ENCODE data around the gene KIAA1614.

Gene KIAA1614

GRCh38 chr1:180974236-180974635 lies 61.5 kb downstream of the KIAA1614 start:
- peaks cover 0 to 1% of the 10 kb centered on the region in 2 donors for H3K4me1 ChIP-seq (ENCODE audit: control insufficient read depth in 2 of 2, insufficient read depth in 1 of 2, low read depth in 1 of 2, low read length in 2 of 2)

GRCh38 chr1:180975551-180975950 lies 62.9 kb downstream of the KIAA1614 start:
- Histone ChIP-seq H3K9ac (ENCODE audit: low read depth, low read length, poor library complexity) (no peak overlapping the region), H2BK12ac (ENCODE audit: low read length) (no peak overlapping the region), H3K27ac (replicated peaks; ENCODE audit: low read length) (no peak overlapping the region), H3K4me1 (ENCODE audit: control insufficient read depth in 2 of 2, insufficient read depth in 1 of 2, low read depth in 1 of 2, low read length in 2 of 2) (peaks cover 0 to 1% of the 10 kb centered on the region in 2 donors), H3K79me1 (ENCODE audit: low read depth, low read length) (no peaks in the 10 kb centered on the region), H3K4me3 (ENCODE audit: low read length in 2 of 2) (no peak overlapping the region), H4K8ac (ENCODE audit: low read depth, low read length) (no peak overlapping the region), H3K4ac (ENCODE audit: low read length) (no peak overlapping the region), H2BK15ac (ENCODE audit: low read length) (no peak overlapping the region), H3K23ac (ENCODE audit: low read depth, low read length, poor library complexity) (no peak overlapping the region), H2AK5ac (ENCODE audit: low read depth, low read length) (no peak overlapping the region), H3K14ac (ENCODE audit: low read length) (no peak overlapping the region), H3K36me3 (replicated peaks in 1 of 2; ENCODE audit: control insufficient read depth in 2 of 2, insufficient read depth in 2 of 2, low read length in 2 of 2) (peaks cover 17 to 95% of the 10 kb centered on the region in 2 donors), H3K27me3 (ENCODE audit: control insufficient read depth in 3 of 3, insufficient read depth in 3 of 3, low read depth in 1 of 3, low read length in 3 of 3) (no peaks in the 10 kb centered on the region), H2BK120ac (ENCODE audit: low read depth, low read length) (no peak overlapping the region), H4K91ac (ENCODE audit: low read depth, low read length, poor library complexity) (no peak overlapping the region), H3K9me3 (replicated peaks in 1 of 2; ENCODE audit: control insufficient read depth in 2 of 2, insufficient read depth in 1 of 2, low read depth in 1 of 2, low read length in 2 of 2) (peaks cover 0 to 8% of the 10 kb centered on the region in 2 donors), H2BK5ac (ENCODE audit: low read length) (no peak overlapping the region), H3K4me2 (ENCODE audit: insufficient read depth, low read length, poor library complexity, severe bottlenecking) (no peak overlapping the region), H3K18ac (ENCODE audit: low read length) (no peak overlapping the region), H2AFZ (ENCODE audit: low read length) (no peak overlapping the region)
- no CpG with 5 or more reads among the region's 4 CpGs for WGBS, 2 donors (ENCODE audit: extremely low coverage in 2 of 2, insufficient read length in 2 of 2, insufficient replicate concordance in 1 of 2)
- DNase-seq (ENCODE audit: low spot score): no peak

More at GRCh38 chr1:180974236-180974635, 61.5 kb downstream of the KIAA1614 start:
- H3K18ac ChIP-seq (ENCODE audit: low read length): no peak overlapping the region
- H3K27me3 ChIP-seq (ENCODE audit: control insufficient read depth in 3 of 3, insufficient read depth in 3 of 3, low read depth in 1 of 3, low read length in 3 of 3): no peaks in the 10 kb centered on the region
- no peaks in the 10 kb centered on the region for H3K9me3 ChIP-seq (replicated peaks in 1 of 2; ENCODE audit: control insufficient read depth in 2 of 2, insufficient read depth in 1 of 2, low read depth in 1 of 2, low read length in 2 of 2)
- H3K23ac ChIP-seq (ENCODE audit: low read depth, low read length, poor library complexity): no peak overlapping the region
- no peak overlapping the region for H2BK12ac ChIP-seq (ENCODE audit: low read length)
- H2AFZ ChIP-seq (ENCODE audit: low read length): no peak overlapping the region
- no peak overlapping the region for H3K4ac ChIP-seq (ENCODE audit: low read length)
- H2BK15ac ChIP-seq (ENCODE audit: low read length): no peak overlapping the region
- H3K4me3 ChIP-seq (ENCODE audit: low read length in 2 of 2): no peak overlapping the region
- no peak overlapping the region for H2BK5ac ChIP-seq (ENCODE audit: low read length)
- H3K9ac ChIP-seq (ENCODE audit: low read depth, low read length, poor library complexity): no peak overlapping the region
- H3K4me2 ChIP-seq (ENCODE audit: insufficient read depth, low read length, poor library complexity, severe bottlenecking): no peak overlapping the region
- H2AK5ac ChIP-seq (ENCODE audit: low read depth, low read length): no peak overlapping the region
- H3K79me1 ChIP-seq (ENCODE audit: low read depth, low read length): no peaks in the 10 kb centered on the region
- H2BK120ac ChIP-seq (ENCODE audit: low read depth, low read length): no peak overlapping the region
- H4K8ac ChIP-seq (ENCODE audit: low read depth, low read length): no peak overlapping the region
- WGBS, 2 donors (ENCODE audit: extremely low coverage in 2 of 2, insufficient read length in 2 of 2, insufficient replicate concordance in 1 of 2): no CpG with 5 or more reads among the region's 4 CpGs
- no peak for DNase-seq (ENCODE audit: low spot score)
- H3K27ac ChIP-seq (replicated peaks; ENCODE audit: low read length): no peak overlapping the region
- H3K36me3 ChIP-seq (replicated peaks in 1 of 2; ENCODE audit: control insufficient read depth in 2 of 2, insufficient read depth in 2 of 2, low read length in 2 of 2): peaks cover 17 to 96% of the 10 kb centered on the region in 2 donors
- H3K14ac ChIP-seq (ENCODE audit: low read length): no peak overlapping the region
- no peak overlapping the region for H4K91ac ChIP-seq (ENCODE audit: low read depth, low read length, poor library complexity)

GRCh38 chr1:180976191-180976590 lies 63.5 kb downstream of the KIAA1614 start:
- H2BK15ac ChIP-seq (ENCODE audit: low read length): no peak overlapping the region
- H3K4me1 ChIP-seq (ENCODE audit: control insufficient read depth in 2 of 2, insufficient read depth in 1 of 2, low read depth in 1 of 2, low read length in 2 of 2): peaks cover 0 to 1% of the 10 kb centered on the region in 2 donors
- no peak overlapping the region for H3K4me2 ChIP-seq (ENCODE audit: insufficient read depth, low read length, poor library complexity, severe bottlenecking)
- H2BK120ac ChIP-seq (ENCODE audit: low read depth, low read length): no peak overlapping the region
- no peak overlapping the region for H3K27ac ChIP-seq (replicated peaks; ENCODE audit: low read length)
- WGBS, 2 donors (ENCODE audit: extremely low coverage in 2 of 2, insufficient read length in 2 of 2, insufficient replicate concordance in 1 of 2): no CpG with 5 or more reads among the region's 12 CpGs
- H3K9me3 ChIP-seq (replicated peaks in 1 of 2; ENCODE audit: control insufficient read depth in 2 of 2, insufficient read depth in 1 of 2, low read depth in 1 of 2, low read length in 2 of 2): peaks cover 0 to 14% of the 10 kb centered on the region in 2 donors
- no peak overlapping the region for H3K4ac ChIP-seq (ENCODE audit: low read length)
- peaks cover 21 to 95% of the 10 kb centered on the region in 2 donors for H3K36me3 ChIP-seq (replicated peaks in 1 of 2; ENCODE audit: control insufficient read depth in 2 of 2, insufficient read depth in 2 of 2, low read length in 2 of 2)
- H4K8ac ChIP-seq (ENCODE audit: low read depth, low read length): no peak overlapping the region
- H3K4me3 ChIP-seq (ENCODE audit: low read length in 2 of 2): no peak overlapping the region
- no peak overlapping the region for H4K91ac ChIP-seq (ENCODE audit: low read depth, low read length, poor library complexity)
- no peak overlapping the region for H3K9ac ChIP-seq (ENCODE audit: low read depth, low read length, poor library complexity)
- no peak for DNase-seq (ENCODE audit: low spot score)
- no peak overlapping the region for H3K23ac ChIP-seq (ENCODE audit: low read depth, low read length, poor library complexity)
- no peak overlapping the region for H2BK5ac ChIP-seq (ENCODE audit: low read length)
- H3K18ac ChIP-seq (ENCODE audit: low read length): peak overlapping the region; percentile 13
- H3K79me1 ChIP-seq (ENCODE audit: low read depth, low read length): no peaks in the 10 kb centered on the region
- H3K27me3 ChIP-seq (ENCODE audit: control insufficient read depth in 3 of 3, insufficient read depth in 3 of 3, low read depth in 1 of 3, low read length in 3 of 3): no peaks in the 10 kb centered on the region
- H2AK5ac ChIP-seq (ENCODE audit: low read depth, low read length): no peak overlapping the region
- H2BK12ac ChIP-seq (ENCODE audit: low read length): no peak overlapping the region
- H2AFZ ChIP-seq (ENCODE audit: low read length): no peak overlapping the region
- H3K14ac ChIP-seq (ENCODE audit: low read length): no peak overlapping the region

- Histone ChIP-seq H3K23ac (ENCODE audit: low read depth, low read length, poor library complexity) (no peak overlapping the region), H2BK5ac (ENCODE audit: low read length) (no peak overlapping the region), H2AFZ (ENCODE audit: low read length) (no peak overlapping the region), H3K9me3 (replicated peaks in 1 of 2; ENCODE audit: control insufficient read depth in 2 of 2, insufficient read depth in 1 of 2, low read depth in 1 of 2, low read length in 2 of 2) (peaks cover 0 to 19% of the 10 kb centered on the region in 2 donors), H3K18ac (ENCODE audit: low read length) (no peak overlapping the region), H3K4me1 (ENCODE audit: control insufficient read depth in 2 of 2, insufficient read depth in 1 of 2, low read depth in 1 of 2, low read length in 2 of 2) (peaks cover 0 to 3% of the 10 kb centered on the region in 2 donors), H4K8ac (ENCODE audit: low read depth, low read length) (no peak overlapping the region), H3K27me3 (ENCODE audit: control insufficient read depth in 3 of 3, insufficient read depth in 3 of 3, low read depth in 1 of 3, low read length in 3 of 3) (no peaks in the 10 kb centered on the region), H2AK5ac (ENCODE audit: low read depth, low read length) (no peak overlapping the region), H3K27ac (replicated peaks; ENCODE audit: low read length) (no peak overlapping the region), H3K4me3 (ENCODE audit: low read length in 2 of 2) (no peak overlapping the region), H3K36me3 (replicated peaks in 1 of 2; ENCODE audit: control insufficient read depth in 2 of 2, insufficient read depth in 2 of 2, low read length in 2 of 2) (peaks cover 17 to 95% of the 10 kb centered on the region in 2 donors), H3K4ac (ENCODE audit: low read length) (no peak overlapping the region), H3K14ac (ENCODE audit: low read length) (no peak overlapping the region), H3K9ac (ENCODE audit: low read depth, low read length, poor library complexity) (no peak overlapping the region), H2BK15ac (ENCODE audit: low read length) (no peak overlapping the region), H2BK120ac (ENCODE audit: low read depth, low read length) (no peak overlapping the region), H3K79me1 (ENCODE audit: low read depth, low read length) (no peaks in the 10 kb centered on the region), H3K4me2 (ENCODE audit: insufficient read depth, low read length, poor library complexity, severe bottlenecking) (no peak overlapping the region), H2BK12ac (ENCODE audit: low read length) (no peak overlapping the region), H4K91ac (ENCODE audit: low read depth, low read length, poor library complexity) (no peak overlapping the region)
- WGBS, 2 donors (ENCODE audit: extremely low coverage in 2 of 2, insufficient read length in 2 of 2, insufficient replicate concordance in 1 of 2): no CpG with 5 or more reads among the region's 6 CpGs
- no peak for DNase-seq (ENCODE audit: low spot score)
Observed at GRCh38 chr1:180976732-180977357, 64.1 kb downstream of the KIAA1614 start.

All from neuronal stem cell (in vitro differentiated cells).